NCI-H2107 treated with DMSO at 0.1 percent for 48 hours (cell line): ENCODE measurements around the gene AJAP1.
"Not testable (repeated sequence)": the region's sequence is repeated elsewhere in the genome, so short reads cannot be mapped to it uniquely, and the experiment has no call there.

Experiments used
- DNase-seq: peaks from one replicate; lab custom pipeline; 2025; ENCODE audit not compliant: unreplicated experiment; lab: John Stamatoyannopoulos, UW

The AJAP1 gene

DNA sequence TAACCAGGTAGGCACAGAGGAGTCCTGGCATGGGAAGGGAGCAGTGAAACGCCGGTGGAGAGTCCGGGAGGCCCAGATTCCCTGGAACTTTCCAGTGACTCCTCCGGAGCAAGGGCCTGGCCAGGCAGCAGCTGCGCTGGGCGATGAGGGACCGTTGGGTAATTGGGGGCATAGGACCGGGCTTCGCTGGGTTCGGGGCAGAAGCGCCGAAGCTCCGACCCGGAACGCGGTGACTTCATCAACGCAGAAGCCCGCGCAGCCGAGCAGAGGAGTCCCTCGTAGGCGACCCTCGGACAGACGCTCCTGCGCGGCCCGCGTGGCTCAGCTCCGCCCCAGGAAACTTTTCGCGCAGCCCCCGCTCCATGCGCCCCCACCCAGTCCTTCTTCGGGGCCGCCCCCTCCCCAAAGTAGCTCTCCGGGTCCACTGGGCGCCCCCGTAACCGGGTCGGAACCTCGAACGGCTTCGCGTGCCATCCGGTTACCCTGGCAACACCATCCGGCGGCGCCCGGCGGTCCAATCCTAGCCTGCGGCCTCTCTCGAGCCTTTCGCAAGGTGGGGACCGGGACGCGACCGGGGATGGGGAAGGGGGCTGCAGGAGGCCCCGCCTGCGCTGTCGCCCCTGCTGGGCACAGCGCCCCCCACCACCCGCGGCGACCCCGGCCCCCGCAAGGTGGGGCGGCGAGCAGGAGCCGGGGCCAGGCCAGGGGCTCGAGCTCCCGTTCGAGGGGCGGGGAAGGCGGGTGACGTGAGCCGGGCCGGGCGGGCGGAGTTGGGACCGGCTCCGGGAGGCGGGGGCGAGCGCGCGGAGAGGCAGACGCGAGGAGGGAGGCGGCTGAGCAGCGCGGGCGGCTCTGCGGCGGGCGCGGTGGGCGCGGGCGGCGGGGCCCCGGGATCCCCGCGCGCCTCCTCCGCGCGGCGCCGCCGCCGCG lies at the start of gene AJAP1:
Gene AJAP1 (plus strand): TSS at position 814 of the 930 bp plus-strand sequence. CDS start 817 bp downstream, outside the sequence.
- no peak for DNase-seq

- no peak for DNase-seq
These were observed 49.3 kb upstream of the AJAP1 start for GRCh38 chr1:4605158-4605557.

GRCh38 chr1:4611563-4612341 lies 42.7 kb upstream of the AJAP1 start:
- no peak for DNase-seq

GRCh38 chr1:4612991-4613390 lies 41.4 kb upstream of the AJAP1 start:
- no peak for DNase-seq

GRCh38 chr1:4613606-4614370 lies 40.6 kb upstream of the AJAP1 start:
- no peak for DNase-seq

DNA sequence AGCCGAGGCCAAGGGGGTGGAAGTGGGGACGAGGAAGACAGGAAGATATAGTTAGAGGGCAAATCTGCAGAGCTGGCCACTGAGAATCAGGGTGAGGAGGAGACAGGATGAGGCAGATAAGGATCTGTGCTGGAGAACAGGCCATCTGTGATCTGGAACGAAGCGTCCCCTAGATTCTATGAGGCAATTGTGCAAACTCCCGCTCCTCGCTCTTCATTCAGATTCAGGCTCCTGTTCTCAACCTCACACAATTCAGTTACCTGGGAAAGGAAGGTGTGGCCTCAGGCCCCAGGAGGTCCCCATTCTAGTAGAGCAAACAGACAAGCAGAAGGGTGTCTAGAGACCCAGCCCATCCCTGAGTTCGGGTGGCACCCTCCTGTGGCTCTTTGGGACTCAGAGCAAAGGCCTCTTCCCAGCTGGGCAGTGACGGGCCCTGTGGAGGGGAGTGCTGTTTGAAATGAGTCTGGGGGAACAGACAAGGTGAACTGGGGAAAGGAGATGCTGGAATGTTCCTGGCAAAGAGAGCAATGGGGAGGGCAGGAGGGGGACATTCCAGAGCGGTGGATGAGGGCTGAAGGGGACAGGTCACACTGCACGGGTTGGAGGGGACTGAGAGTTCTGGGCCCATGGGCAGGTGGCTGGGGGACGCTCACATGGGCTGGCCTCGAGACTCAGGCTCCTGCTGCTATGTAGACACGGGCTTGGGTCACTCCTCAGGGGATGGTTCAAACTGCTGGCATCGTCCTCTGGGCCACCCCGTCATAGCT lies 39.9 kb upstream of the AJAP1 start:
- DNase-seq = no peak

DNA sequence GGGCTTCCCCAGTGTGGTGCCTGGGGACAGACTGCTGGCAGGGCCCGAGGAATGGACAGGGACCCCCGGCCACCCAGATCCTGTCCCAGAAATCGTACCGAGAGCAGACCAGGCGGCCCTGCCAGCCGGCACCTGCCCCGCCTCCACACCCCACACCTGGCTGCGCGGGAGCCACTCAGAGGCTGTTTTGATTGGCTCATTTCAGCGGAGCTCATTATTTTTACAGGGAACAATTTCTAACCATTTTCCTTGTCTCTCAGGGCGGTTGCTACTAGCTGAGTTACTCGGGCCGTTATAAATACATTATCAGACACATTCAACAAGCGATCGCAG lies 39.3 kb upstream of the AJAP1 start:
- DNase-seq = no peak

DNA sequence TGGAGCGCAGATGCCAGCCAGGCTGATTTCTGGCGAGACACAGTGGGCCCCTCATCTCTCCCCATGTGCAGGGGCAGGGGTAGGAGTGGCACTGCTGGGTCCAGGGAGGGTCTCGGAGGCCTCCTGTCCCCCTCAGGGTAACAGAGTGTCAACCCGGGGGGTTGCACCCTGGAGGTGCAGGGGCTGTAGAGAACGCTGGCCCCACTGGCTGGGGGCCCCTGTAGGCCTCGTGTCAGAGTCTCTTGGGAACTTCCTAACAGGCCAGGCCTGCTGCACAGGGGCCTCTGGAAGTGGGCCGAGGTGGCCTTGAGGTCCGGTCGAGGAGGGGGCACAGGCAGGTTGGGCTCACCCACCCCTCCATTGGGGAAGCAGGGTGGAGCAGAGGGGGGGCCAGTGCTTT lies 38.9 kb upstream of the AJAP1 start:
- DNase-seq = no peak

DNA sequence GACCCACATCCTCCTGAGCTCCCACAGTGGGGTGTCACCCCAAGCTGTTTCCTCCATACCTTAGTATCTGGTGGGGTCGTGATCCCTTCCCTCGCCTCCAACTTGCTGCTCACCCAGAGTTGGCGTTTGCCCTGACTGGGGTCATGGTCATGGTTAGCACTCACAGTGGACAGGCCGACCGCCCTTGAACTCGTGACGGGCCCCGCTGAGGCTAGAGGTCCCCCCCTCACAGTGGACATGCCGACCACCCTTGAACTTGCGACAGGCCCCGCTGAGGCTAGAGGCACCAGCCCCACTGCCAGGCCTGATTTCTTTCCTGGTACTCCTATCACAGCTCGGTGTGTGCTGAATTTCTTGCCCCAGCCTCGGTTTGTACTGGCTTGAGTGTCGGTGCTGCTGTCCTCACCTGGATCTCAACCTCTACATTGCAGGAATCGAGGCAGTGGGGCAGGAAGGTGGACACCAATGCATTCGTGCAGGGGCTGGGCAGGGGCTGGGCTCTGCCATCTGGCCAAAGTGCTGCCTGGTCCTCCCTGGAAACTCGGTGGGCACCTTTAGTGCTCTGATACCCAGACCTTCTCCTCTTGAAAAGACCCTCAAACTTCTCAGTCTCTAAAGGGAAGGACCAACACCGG lies 37.5 kb upstream of the AJAP1 start:
- no peak for DNase-seq

DNA sequence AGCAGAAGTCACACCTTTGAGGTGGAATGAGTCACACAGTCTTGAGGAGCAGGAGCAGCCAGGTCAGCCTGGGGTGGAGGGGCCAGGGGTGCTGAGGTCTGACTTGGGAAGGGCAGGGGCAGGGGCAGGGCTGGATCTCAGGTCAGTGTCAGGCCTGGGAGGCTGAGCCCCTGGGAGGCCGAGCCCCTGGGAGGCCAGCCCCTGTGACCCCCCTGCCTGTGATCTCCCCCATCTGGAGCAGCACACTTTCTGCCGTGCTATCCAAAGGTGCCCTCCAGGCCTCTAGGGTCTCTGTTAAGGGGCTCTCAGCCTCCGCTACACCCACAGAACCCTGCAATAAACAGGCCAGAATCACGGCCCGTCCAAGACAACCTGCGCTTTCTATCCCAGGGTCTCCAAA lies 36.9 kb upstream of the AJAP1 start:
- DNase-seq = no peak

DNA sequence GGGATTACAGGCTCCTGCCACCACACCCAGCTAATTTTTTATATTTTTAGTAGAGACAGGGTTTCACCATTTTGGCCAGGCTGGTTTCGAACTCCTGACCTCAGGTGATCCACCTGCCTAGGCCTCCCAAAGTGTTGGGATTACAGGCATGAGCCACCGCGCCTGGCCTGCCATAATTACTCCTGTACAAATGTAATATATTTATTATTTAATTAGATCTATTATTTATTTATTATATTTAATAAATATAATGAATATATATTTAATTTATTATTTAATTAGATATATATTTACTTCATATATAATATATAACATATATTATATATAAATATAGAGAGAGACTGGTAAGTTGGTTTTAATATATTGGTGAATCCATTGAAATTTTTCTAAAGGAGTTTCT lies 35.6 kb upstream of the AJAP1 start:
- DNase-seq = not testable (repeated sequence)

- no peak for DNase-seq
These were observed 32.8 kb upstream of the AJAP1 start for GRCh38 chr1:4621646-4622045.

DNA sequence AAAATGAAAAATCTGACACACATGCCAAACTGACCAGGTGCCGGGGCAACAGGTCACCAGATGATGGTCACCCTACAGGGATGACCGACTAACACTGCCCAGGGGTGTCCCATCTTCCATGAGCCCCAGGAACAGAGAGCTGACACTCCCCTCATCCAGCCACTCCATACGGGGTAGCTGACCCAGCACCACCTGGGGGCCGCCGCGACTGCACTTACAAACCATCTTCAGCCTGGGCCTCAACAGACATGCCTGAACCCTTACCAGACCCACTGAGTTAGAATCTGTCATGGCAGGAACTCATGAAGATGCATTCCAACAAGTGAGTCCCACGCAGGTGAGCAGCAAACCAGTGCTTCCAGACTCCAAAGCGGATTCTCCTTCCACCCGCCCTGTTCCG lies 31.6 kb upstream of the AJAP1 start:
- DNase-seq = no peak

GRCh38 chr1:4624141-4624715 lies 30.2 kb upstream of the AJAP1 start:
- DNase-seq = no peak

- DNase-seq = no peak
These were observed 29.6 kb upstream of the AJAP1 start for GRCh38 chr1:4624801-4625200.

DNA sequence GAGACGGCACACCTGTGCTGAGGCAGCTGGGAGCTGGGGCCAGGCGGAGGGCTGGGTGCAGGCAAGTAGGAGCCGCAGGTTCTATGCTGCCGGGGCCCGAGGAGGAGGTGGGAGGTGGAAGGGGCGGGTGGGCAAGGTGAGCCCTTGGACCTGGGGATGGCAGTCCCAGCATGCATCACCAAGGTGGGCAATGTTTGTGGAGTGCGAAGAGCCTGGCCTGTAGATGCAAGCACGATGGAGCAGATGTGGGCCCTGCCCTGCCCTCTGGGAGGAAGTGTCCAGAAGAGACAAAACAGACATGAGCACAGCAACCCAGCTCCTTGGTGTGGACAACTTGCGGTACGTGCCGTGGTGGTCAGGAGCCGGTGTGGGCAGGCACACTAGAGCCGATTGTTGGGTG lies 28.3 kb upstream of the AJAP1 start:
- no peak for DNase-seq

- DNase-seq = no peak
These were observed 27.7 kb upstream of the AJAP1 start for GRCh38 chr1:4626560-4627319.

DNA sequence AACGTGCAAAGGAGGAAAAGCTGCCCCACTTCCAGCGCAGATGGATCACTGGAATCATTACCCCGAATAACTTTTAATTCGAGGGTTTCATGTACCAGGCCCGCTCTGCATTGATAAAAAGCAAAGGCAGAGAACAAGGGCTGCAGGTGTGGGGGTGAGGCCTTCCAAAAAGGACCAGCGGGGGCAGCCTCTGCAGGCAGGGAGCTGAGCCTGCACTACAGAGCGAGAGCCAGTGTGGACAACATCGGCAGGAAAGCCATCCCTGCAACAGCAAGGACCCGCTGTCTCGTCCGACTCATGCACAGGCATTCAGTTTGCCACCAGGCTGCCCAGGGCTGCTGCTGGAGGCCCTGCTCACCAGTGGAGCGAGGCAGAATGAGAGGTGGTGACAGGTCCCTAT lies 27.1 kb upstream of the AJAP1 start:
- no peak for DNase-seq

GRCh38 chr1:4628992-4629391 lies 25.4 kb upstream of the AJAP1 start:
- DNase-seq = no peak
